Loucy (cell line): Measurements from ENCODE around the gene CCR5AS.

Source experiments
- EZH2phosphoT487 ChIP-seq: fragments of 200-600 bp; IDR thresholded peaks from 2 replicates; pipeline ENCODE4 v1.6.1; 2018; ENCODE audit warnings: antibody characterized with exemption, mild to moderate bottlenecking, moderate library complexity, borderline replicate concordance
- TF ChIP-seq, protein P1 (sequence below): fragments of 200-600 bp; sonication (generic); conservative IDR thresholded peaks from 2 replicates; pipeline ENCODE4 v1.5.1; 2014; ENCODE audit warnings: mild to moderate bottlenecking, antibody characterized with exemption, low read length

DNA sequence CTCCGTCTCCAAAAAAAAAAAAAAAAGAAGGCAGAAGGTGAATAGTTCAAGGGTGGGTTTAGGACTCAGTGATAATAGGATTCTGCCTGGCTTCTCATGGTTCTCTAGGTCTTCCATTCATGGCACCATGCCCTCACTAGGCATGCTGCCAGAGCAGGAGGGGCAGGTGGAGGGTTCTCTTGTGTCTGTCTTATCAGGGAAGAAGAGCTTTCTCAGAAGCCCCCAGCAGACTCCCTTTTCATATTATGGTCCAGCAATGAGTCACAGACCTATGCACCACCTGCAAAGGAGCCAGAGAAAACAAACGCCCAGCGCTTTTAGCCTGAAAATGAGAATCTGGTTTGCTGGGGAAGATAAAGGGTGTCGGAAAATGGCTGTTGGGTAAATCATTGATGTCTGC, 50.0 kb downstream of the CCR5AS start:
- TF ChIP-seq, protein P1, sequence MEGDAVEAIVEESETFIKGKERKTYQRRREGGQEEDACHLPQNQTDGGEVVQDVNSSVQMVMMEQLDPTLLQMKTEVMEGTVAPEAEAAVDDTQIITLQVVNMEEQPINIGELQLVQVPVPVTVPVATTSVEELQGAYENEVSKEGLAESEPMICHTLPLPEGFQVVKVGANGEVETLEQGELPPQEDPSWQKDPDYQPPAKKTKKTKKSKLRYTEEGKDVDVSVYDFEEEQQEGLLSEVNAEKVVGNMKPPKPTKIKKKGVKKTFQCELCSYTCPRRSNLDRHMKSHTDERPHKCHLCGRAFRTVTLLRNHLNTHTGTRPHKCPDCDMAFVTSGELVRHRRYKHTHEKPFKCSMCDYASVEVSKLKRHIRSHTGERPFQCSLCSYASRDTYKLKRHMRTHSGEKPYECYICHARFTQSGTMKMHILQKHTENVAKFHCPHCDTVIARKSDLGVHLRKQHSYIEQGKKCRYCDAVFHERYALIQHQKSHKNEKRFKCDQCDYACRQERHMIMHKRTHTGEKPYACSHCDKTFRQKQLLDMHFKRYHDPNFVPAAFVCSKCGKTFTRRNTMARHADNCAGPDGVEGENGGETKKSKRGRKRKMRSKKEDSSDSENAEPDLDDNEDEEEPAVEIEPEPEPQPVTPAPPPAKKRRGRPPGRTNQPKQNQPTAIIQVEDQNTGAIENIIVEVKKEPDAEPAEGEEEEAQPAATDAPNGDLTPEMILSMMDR, result no peak
- TF ChIP-seq EZH2phosphoT487, result no peak
